Lower leg skin (tissue), 3 donors: ENCODE measurements around the gene MSL2.

Experiments used
- POLR2A ChIP-seq, 2 donors: fragments of 450-650 bp; IDR thresholded peaks; one replicate each; pipeline ENCODE4 v1.6.1; 2016 to 2017; ENCODE audit warnings: antibody characterized with exemption in 2 of 2, mild to moderate bottlenecking in 1 of 2, moderate library complexity in 1 of 2
- TF ChIP-seq, protein P1 (sequence below), 3 donors: fragments of 450-650 bp; IDR thresholded peaks; one replicate each; pipeline ENCODE4 v1.5.1; 2016; ENCODE audit warnings: antibody characterized with exemption in 3 of 3, mild to moderate bottlenecking in 3 of 3, moderate library complexity in 2 of 3

- TF ChIP-seq, protein P1, sequence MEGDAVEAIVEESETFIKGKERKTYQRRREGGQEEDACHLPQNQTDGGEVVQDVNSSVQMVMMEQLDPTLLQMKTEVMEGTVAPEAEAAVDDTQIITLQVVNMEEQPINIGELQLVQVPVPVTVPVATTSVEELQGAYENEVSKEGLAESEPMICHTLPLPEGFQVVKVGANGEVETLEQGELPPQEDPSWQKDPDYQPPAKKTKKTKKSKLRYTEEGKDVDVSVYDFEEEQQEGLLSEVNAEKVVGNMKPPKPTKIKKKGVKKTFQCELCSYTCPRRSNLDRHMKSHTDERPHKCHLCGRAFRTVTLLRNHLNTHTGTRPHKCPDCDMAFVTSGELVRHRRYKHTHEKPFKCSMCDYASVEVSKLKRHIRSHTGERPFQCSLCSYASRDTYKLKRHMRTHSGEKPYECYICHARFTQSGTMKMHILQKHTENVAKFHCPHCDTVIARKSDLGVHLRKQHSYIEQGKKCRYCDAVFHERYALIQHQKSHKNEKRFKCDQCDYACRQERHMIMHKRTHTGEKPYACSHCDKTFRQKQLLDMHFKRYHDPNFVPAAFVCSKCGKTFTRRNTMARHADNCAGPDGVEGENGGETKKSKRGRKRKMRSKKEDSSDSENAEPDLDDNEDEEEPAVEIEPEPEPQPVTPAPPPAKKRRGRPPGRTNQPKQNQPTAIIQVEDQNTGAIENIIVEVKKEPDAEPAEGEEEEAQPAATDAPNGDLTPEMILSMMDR (IDR thresholded peaks at IDR 0.05) = no peak
- no peak for TF ChIP-seq POLR2A (IDR thresholded peaks at IDR 0.05)
Observed at GRCh38 chr3:136197159-136197793, 1.1 kb upstream of the MSL2 start.
